ENCODE results near the gene RAP2C.

- TF ChIP-seq CTCF (conservative IDR thresholded peaks at IDR 0.05) (no peak), EZH2 (IDR thresholded peaks at IDR 0.05; ENCODE audit: low read depth) (no peak)
Observed at GRCh38 chrX:132191938-132192337, 27.3 kb downstream of the RAP2C start.
